ENCODE results near the gene OSBPL1A. TPM values are rescaled to one million over a fixed set of nuclear protein-coding genes. Genes with fewer than 3 reads are reported as not detected.

OSBPL1A gene
- polyA plus RNA-seq, 1 of the 3 experiments (the other 2 are of a cell fraction), result 21.3 TPM

DNA sequence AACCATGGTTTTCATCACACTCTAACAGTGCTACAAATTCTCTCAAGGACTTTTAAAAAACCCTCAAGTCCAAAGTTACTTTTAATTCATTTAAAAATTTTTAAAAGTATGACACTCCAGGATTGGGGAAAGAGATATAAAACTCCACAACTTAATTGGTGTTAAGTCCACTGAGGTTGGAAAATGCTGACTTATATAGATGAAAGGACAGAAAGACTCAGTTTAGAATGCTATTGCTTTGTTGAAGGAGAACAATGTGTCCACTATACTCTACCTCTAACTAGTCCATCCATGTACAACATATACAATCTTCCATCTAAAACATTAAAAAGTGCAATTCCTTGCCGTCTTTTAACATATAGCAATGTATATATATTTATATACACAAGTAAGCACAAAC lies 217.6 kb downstream of the OSBPL1A start:
- Histone ChIP-seq H3K4me2 (no peak overlapping the region), H3K79me2 (ENCODE audit: insufficient read depth) (no peaks in the 10 kb centered on the region), H3K27ac (ENCODE audit: low read depth in 2 of 2, low read length in 1 of 2) (no peak overlapping the region), H2AFZ (ENCODE audit: low read depth) (no peak overlapping the region), H3K27me3 (ENCODE audit: insufficient read depth) (no peaks in the 10 kb centered on the region), H3K4me3 (ENCODE audit: low read depth in 2 of 2, low read length in 1 of 2) (no peak overlapping the region), H3K4me1 (ENCODE audit: control insufficient read depth in 1 of 2, insufficient read depth in 2 of 2, low read depth in 1 of 2, low read length in 1 of 2) (no peaks in the 10 kb centered on the region), H3F3A (replicated peaks; ENCODE audit: insufficient read depth) (no peaks in the 10 kb centered on the region), H3K36me3 (replicated peaks in 1 of 2; ENCODE audit: control insufficient read depth in 1 of 2, insufficient read depth in 2 of 2, low read length in 1 of 2) (peaks cover 2 to 3% of the 10 kb centered on the region in 2 experiments), H3K9me2 (no peaks in the 10 kb centered on the region), H3K9me3 (no peaks in the 10 kb centered on the region), H3K9ac (no peak overlapping the region), H4K20me1 (ENCODE audit: insufficient read depth) (no peaks in the 10 kb centered on the region)
- ChIA-PET POLR2A (no interaction called here), CTCF (interaction anchor here (1.3 kb wide), 2 partner anchors 9 to 180 kb away, joined by 3 read pairs; no protein-coding TSS in a partner anchor)
- DNase-seq, result no peak
- 93% methylated on average over 1 of the region's 1 CpG for WGBS (ENCODE audit: low lambda C conversion rate)
- TF ChIP-seq RAD21 (IDR thresholded peaks at IDR 0.05; ENCODE audit: low read length), result no peak
- no peak for TF ChIP-seq CTCF (IDR thresholded peaks at IDR 0.05)
- TF ChIP-seq TEAD4 (IDR thresholded peaks at IDR 0.05; ENCODE audit: borderline replicate concordance, insufficient read depth), result no peak
- TF ChIP-seq EP300 (IDR thresholded peaks at IDR 0.05; ENCODE audit: borderline replicate concordance in 1 of 2, low read depth in 1 of 2, low read length in 1 of 2), result no peak
- TF ChIP-seq NRF1 (IDR thresholded peaks at IDR 0.05; ENCODE audit: low read depth, low read length), result no peak
- no peak for TF ChIP-seq MXI1 (IDR thresholded peaks at IDR 0.05; ENCODE audit: low read depth, low read length)
- no peak for TF ChIP-seq POLR2AphosphoS5 (IDR thresholded peaks at IDR 0.05; ENCODE audit: low read depth, low read length)

DNA sequence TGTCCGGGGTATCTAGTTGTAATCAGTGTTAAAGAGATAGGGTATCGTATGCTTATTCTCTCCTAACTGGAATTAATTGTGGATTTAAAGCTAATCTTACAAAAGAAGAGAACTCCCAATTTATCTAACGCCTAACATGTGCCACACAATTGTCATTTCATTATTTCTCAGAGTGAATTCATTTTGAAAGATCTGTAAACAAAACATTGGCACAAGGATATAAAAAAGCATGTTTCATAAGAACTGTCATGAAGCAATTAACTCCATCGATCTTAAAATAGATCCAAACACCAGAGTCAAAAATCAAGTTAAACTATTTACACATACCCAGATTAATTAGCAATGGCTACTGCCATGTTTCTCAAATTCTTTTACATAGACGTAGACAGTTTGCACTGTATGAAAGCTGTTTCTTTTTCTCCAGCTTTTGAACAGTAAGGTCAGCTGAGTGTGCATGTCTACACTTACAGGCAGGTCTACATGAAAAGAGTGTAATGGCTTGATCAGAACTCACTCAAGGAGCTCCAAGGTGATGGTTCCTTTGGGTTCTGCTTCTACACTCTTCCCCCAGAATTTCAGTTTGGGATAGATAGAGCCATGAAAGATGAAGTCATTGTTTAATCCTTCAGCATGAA lies 220.0 kb downstream of the OSBPL1A start:
- Histone ChIP-seq H3K9me2 (no peaks in the 10 kb centered on the region), H3K4me1 (ENCODE audit: control insufficient read depth in 1 of 2, insufficient read depth in 2 of 2, low read depth in 1 of 2, low read length in 1 of 2) (no peaks in the 10 kb centered on the region), H3K9me3 (no peaks in the 10 kb centered on the region), H3K79me2 (ENCODE audit: insufficient read depth) (no peaks in the 10 kb centered on the region), H3K9ac (no peak overlapping the region), H4K20me1 (ENCODE audit: insufficient read depth) (no peaks in the 10 kb centered on the region), H3F3A (replicated peaks; ENCODE audit: insufficient read depth) (no peaks in the 10 kb centered on the region), H3K27ac (ENCODE audit: low read depth in 2 of 2, low read length in 1 of 2) (no peak overlapping the region), H2AFZ (ENCODE audit: low read depth) (no peak overlapping the region), H3K36me3 (replicated peaks in 1 of 2; ENCODE audit: control insufficient read depth in 1 of 2, insufficient read depth in 2 of 2, low read length in 1 of 2) (peaks cover 2 to 3% of the 10 kb centered on the region in 2 experiments), H3K4me2 (no peak overlapping the region), H3K27me3 (ENCODE audit: insufficient read depth) (no peaks in the 10 kb centered on the region), H3K4me3 (ENCODE audit: low read depth in 2 of 2, low read length in 1 of 2) (no peak overlapping the region)
- 88% methylated on average over 5 of the region's 5 CpGs for WGBS (ENCODE audit: low lambda C conversion rate)
- ChIA-PET POLR2A (no interaction called here), CTCF (interaction anchor here (1.2 to 3.9 kb wide), 15 partner anchors 8 to 314 kb away, joined by 3 to 46 read pairs (median 6); no protein-coding TSS in a partner anchor)
- no peak for DNase-seq
- TF ChIP-seq TEAD4 (IDR thresholded peaks at IDR 0.05; ENCODE audit: borderline replicate concordance, insufficient read depth) (no peak), EP300 (IDR thresholded peaks at IDR 0.05; ENCODE audit: borderline replicate concordance in 1 of 2, low read depth in 1 of 2, low read length in 1 of 2) (no peak)

All from SK-N-SH (cell line).